Neural cell (in vitro differentiated cells): ENCODE data around the gene CACNA1D. TPM values are rescaled to one million over a fixed set of nuclear protein-coding genes. Genes with fewer than 3 reads are reported as not detected.

Experiments used
- H2AFZ ChIP-seq: fragments of 200-600, 300-800 bp; sonication (generic), shearing (Covaris generic); 2 replicates; pipeline ENCODE4 v1.6.0; 2014; ENCODE audit warnings: low read depth, mild to moderate bottlenecking, antibody characterized with exemption, low read length, moderate library complexity
- H3F3A ChIP-seq: fragments of 200-600 bp; shearing (Covaris generic); 2 replicates; pipeline ENCODE4 v1.6.1; 2016; ENCODE audit warnings: mild to moderate bottlenecking, moderate library complexity, mixed read lengths, antibody characterized with exemption, low read length; ENCODE audit not compliant: insufficient read depth, poor library complexity, severe bottlenecking
- H3K27ac ChIP-seq: fragments of 200-600, 300-800 bp; sonication (generic), shearing (Covaris generic); 2 replicates; pipeline ENCODE4 v1.5.1; 2014; ENCODE audit warnings: mild to moderate bottlenecking, low read length, moderate library complexity
- H3K27me3 ChIP-seq: fragments of 300-800, 200-600 bp; sonication (generic), shearing (Covaris generic); 2 replicates; pipeline ENCODE4 v1.6.0; 2014; ENCODE audit warnings: mild to moderate bottlenecking, low read depth, low read length, moderate library complexity; ENCODE audit not compliant: insufficient read depth
- H3K36me3 ChIP-seq: fragments of 300-800, 200-600 bp; sonication (generic), shearing (Covaris generic); 2 replicates; pipeline ENCODE4 v1.5.1; 2014; ENCODE audit warnings: mild to moderate bottlenecking, antibody characterized with exemption, low read length, moderate library complexity; ENCODE audit not compliant: insufficient read depth
- H3K4me2 ChIP-seq: fragments of 300-800, 200-600 bp; sonication (generic), shearing (Covaris generic); 2 replicates; pipeline ENCODE4 v1.6.0; 2014; ENCODE audit warnings: mild to moderate bottlenecking, low read length
- H3K4me3 ChIP-seq: fragments of 300-800, 200-600 bp; sonication (generic), shearing (Covaris generic); 2 replicates; pipeline ENCODE4 v1.5.1; 2014; ENCODE audit warnings: mild to moderate bottlenecking, low read length, moderate library complexity
- H3K79me2 ChIP-seq: fragments of 200-600 bp; shearing (Covaris generic); replicated peaks from 2 replicates; pipeline ENCODE4 v1.6.0; 2014; ENCODE audit warnings: mild to moderate bottlenecking, low read length, moderate library complexity; ENCODE audit not compliant: insufficient read depth
- H3K9ac ChIP-seq: fragments of 300-800, 200-600 bp; sonication (generic), shearing (Covaris generic); 2 replicates; pipeline ENCODE4 v1.6.1; 2016; ENCODE audit warnings: mild to moderate bottlenecking, low read length, mixed read lengths
- H3K9me2 ChIP-seq: fragments of 200-600 bp; shearing (Covaris generic); 2 replicates; pipeline ENCODE4 v1.6.1; 2016; ENCODE audit warnings: mild to moderate bottlenecking, low read length, mixed read lengths; ENCODE audit not compliant: insufficient read depth
- H3K9me3 ChIP-seq: fragments of 200-600, 300-800 bp; sonication (generic), shearing (Covaris generic); 2 replicates; pipeline ENCODE4 v1.6.1; 2016; ENCODE audit warnings: mild to moderate bottlenecking, mixed run types, low read length, moderate library complexity, mixed read lengths
- H4K20me1 ChIP-seq: fragments of 200-600 bp; shearing (Covaris generic); 2 replicates; pipeline ENCODE4 v1.6.1; 2016; ENCODE audit warnings: mild to moderate bottlenecking, mixed run types; ENCODE audit not compliant: insufficient read depth
- CTCF ChIP-seq: fragments of 450-650 bp; IDR thresholded peaks from 2 replicates; pipeline ENCODE4 v1.5.1; 2014; ENCODE audit warnings: antibody characterized with exemption, mild to moderate bottlenecking, moderate library complexity; ENCODE audit not compliant: poor library complexity, severe bottlenecking
- EP300 ChIP-seq: fragments of 450-650 bp; conservative IDR thresholded peaks from 2 replicates; pipeline ENCODE4 v1.6.1; 2014; ENCODE audit warnings: antibody characterized with exemption, mild to moderate bottlenecking, moderate library complexity; ENCODE audit not compliant: poor library complexity, severe bottlenecking
- EZH2 ChIP-seq: fragments of 200-600, 300-800 bp; shearing (Covaris generic), sonication (generic); IDR thresholded peaks from 2 replicates; pipeline ENCODE4 v1.6.1; 2014; ENCODE audit warnings: antibody characterized with exemption, low read length, borderline replicate concordance, mild to moderate bottlenecking; ENCODE audit not compliant: insufficient read depth, poor library complexity, severe bottlenecking
- MXI1 ChIP-seq: fragments of 450-650 bp; conservative IDR thresholded peaks from 2 replicates; pipeline ENCODE4 v1.6.1; 2014; ENCODE audit warnings: antibody characterized with exemption, mild to moderate bottlenecking; ENCODE audit not compliant: poor library complexity, severe bottlenecking
- POLR2AphosphoS5 ChIP-seq: IDR thresholded peaks from 2 replicates; pipeline ENCODE4 v1.6.1; 2012
- RAD21 ChIP-seq: fragments of 450-650 bp; conservative IDR thresholded peaks from 2 replicates; pipeline ENCODE4 v1.6.1; 2014; ENCODE audit warnings: antibody characterized with exemption, mild to moderate bottlenecking, moderate library complexity
- REST ChIP-seq: IDR thresholded peaks from 2 replicates; pipeline ENCODE4 v1.6.1; 2012; ENCODE audit warnings: borderline replicate concordance
- SMC3 ChIP-seq: fragments of 450-650 bp; conservative IDR thresholded peaks from 2 replicates; pipeline ENCODE4 v1.6.1; 2014; ENCODE audit warnings: antibody characterized with exemption, mild to moderate bottlenecking, moderate library complexity; ENCODE audit not compliant: poor library complexity
- TAF1 ChIP-seq: IDR thresholded peaks from 2 replicates; pipeline ENCODE4 v1.6.1; 2012; ENCODE audit warnings: low read depth
- polyA plus RNA-seq: library from polyadenylated mRNA; depleted of rRNA; stranded (reverse); fragments of >200 nt; gene quantifications from 2 replicates; pipeline ENCODE4 v1.2.3, GENCODE V29; 2014

CACNA1D gene
- polyA plus RNA-seq, 1 donor from 2014 or later, result 22.5 TPM

GRCh38 chr3:53834429-53835095 lies 340.2 kb downstream of the CACNA1D start:
- Histone ChIP-seq H2AFZ (no peak overlapping the region), H3K27ac (no peak overlapping the region), H3K27me3 (no peaks in the 10 kb centered on the region), H3K4me2 (no peak overlapping the region), H3K9me3 (no peaks in the 10 kb centered on the region), H4K20me1 (no peaks in the 10 kb centered on the region), H3F3A (no peaks in the 10 kb centered on the region), H3K4me3 (no peak overlapping the region), H3K79me2 (no peaks in the 10 kb centered on the region), H3K36me3 (no peaks in the 10 kb centered on the region), H3K9me2 (no peaks in the 10 kb centered on the region), H3K9ac (no peak overlapping the region)
- no peak for TF ChIP-seq REST
- no peak for TF ChIP-seq EZH2
- TF ChIP-seq RAD21, result no peak
- no peak for TF ChIP-seq POLR2AphosphoS5
- TF ChIP-seq EP300, result no peak
- no peak for TF ChIP-seq SMC3
- TF ChIP-seq CTCF, result no peak
- TF ChIP-seq MXI1, result no peak
- no peak for TF ChIP-seq TAF1

GRCh38 chr3:53835257-53835656 lies 340.8 kb downstream of the CACNA1D start:
- Histone ChIP-seq H3K4me2 (no peak overlapping the region), H3K79me2 (no peaks in the 10 kb centered on the region), H3F3A (no peaks in the 10 kb centered on the region), H3K4me3 (no peak overlapping the region), H4K20me1 (no peaks in the 10 kb centered on the region), H3K9me3 (no peaks in the 10 kb centered on the region), H3K9me2 (no peaks in the 10 kb centered on the region), H3K27ac (no peak overlapping the region), H2AFZ (no peak overlapping the region), H3K9ac (no peak overlapping the region), H3K27me3 (no peaks in the 10 kb centered on the region), H3K36me3 (no peaks in the 10 kb centered on the region)
- no peak for TF ChIP-seq EP300
- TF ChIP-seq EZH2, result no peak
- no peak for TF ChIP-seq MXI1
- no peak for TF ChIP-seq POLR2AphosphoS5
- TF ChIP-seq CTCF, result no peak
- no peak for TF ChIP-seq REST
- no peak for TF ChIP-seq SMC3
- no peak for TF ChIP-seq RAD21
- TF ChIP-seq TAF1, result no peak
